Pulmonary artery endothelial cell (primary cell): ENCODE measurements around the gene VWA7. TPM values are rescaled to one million over a fixed set of nuclear protein-coding genes. Genes with fewer than 3 reads are reported as not detected.
"Not testable (repeated sequence)": the region's sequence is repeated elsewhere in the genome, so short reads cannot be mapped to it uniquely, and the experiment has no call there.

ENCODE experiments used
- DNase-seq: peaks from one replicate; pipeline ENCODE4 v3.0.0-alpha.2; 2011; ENCODE audit warnings: low read depth, low spot score
- total RNA-seq: library from RNA; depleted of rRNA; stranded (reverse); fragments of >200 nt; gene quantifications from 2 replicates; pipeline ENCODE4 v1.2.3, GENCODE V29; 2014

VWA7 gene, protein sequence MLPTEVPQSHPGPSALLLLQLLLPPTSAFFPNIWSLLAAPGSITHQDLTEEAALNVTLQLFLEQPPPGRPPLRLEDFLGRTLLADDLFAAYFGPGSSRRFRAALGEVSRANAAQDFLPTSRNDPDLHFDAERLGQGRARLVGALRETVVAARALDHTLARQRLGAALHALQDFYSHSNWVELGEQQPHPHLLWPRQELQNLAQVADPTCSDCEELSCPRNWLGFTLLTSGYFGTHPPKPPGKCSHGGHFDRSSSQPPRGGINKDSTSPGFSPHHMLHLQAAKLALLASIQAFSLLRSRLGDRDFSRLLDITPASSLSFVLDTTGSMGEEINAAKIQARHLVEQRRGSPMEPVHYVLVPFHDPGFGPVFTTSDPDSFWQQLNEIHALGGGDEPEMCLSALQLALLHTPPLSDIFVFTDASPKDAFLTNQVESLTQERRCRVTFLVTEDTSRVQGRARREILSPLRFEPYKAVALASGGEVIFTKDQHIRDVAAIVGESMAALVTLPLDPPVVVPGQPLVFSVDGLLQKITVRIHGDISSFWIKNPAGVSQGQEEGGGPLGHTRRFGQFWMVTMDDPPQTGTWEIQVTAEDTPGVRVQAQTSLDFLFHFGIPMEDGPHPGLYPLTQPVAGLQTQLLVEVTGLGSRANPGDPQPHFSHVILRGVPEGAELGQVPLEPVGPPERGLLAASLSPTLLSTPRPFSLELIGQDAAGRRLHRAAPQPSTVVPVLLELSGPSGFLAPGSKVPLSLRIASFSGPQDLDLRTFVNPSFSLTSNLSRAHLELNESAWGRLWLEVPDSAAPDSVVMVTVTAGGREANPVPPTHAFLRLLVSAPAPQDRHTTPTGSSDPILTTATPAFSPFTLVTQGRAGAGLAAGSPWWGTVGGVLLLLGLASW
- total RNA-seq, result under 0.01 and 0.11 TPM in 2 replicates

DNA sequence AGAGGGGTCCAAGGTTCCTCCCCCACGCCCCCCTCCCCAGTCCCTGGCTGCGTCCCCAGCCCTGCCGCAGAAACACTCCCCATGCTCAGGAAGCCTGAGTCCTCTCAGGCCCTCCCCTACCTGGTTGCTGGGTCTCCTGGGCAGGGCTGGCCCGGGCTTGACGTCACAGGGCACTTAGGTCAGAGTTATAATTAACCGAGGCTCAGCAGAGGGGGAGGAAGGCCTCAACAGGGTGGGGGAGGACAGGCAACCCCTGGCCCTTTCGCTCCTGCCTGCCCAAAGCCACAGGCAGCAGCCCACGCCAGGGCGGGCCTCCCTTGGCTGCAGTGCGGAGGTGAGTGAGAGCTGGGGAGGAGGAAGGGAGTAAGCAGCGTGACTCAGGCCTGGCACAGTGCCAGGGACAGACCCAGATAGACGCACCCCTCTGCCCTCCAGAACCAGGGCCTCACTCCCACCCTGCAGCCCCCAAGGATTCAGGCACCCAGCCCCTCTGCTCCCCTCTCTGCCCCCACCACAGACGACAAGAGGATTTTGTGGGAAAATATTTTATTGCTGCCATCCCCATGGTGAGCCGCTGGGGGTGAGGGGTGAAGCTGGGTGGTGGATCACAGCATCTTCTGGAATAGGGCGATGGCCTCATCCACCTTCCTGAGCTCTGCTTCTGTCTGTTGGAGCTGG, at the start of gene VWA7:
Gene VWA7, minus strand, starts transcription at position 340 of the 678 bp plus-strand sequence. CDS start 549 bp downstream, outside the sequence.
- DNase-seq, result no peak

DNA sequence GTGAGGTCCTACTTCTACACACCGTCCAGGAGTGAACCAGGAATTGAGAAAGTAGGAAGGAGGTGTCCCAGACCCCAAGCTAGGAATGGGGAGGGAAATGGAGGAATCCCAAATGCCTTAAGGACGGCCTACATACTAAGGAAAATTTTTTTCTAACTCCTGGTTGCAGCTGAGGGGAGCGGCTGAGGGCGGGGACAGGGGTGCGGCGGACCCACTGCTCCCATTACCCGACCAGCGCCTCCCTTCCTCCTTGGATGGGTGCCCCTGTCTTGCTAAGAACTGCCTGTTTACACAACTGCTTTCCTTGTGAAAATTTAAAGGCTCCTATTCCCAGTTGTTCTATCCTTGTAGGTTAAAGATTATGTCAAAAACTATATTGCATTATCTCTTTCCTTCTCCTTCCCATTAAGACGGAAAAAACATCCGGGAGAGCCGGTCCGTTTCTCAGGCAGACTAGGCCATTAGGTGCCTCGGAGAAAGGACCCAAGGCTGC, 49.7 kb upstream of the VWA7 start:
- DNase-seq, result no peak

DNA sequence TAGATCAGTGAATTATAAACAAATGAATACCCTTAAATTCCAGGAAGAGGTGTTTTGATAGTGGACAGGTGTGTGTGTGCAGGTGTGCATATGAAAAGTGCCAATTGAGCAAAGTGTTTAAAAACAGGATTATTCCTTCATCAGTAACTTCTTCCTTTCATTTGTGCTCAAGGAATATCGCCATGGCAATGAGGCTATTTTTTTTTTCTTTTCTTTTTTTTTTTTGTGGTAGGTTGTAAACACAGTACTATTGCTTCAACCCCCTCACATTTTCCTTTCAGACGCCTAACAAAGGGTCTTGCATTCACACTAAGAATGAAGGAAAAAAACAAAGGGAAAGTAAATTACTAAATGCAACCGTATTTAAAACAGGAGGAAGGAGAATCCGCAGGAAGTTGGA, 48.4 kb upstream of the VWA7 start:
- DNase-seq, result no peak

DNA sequence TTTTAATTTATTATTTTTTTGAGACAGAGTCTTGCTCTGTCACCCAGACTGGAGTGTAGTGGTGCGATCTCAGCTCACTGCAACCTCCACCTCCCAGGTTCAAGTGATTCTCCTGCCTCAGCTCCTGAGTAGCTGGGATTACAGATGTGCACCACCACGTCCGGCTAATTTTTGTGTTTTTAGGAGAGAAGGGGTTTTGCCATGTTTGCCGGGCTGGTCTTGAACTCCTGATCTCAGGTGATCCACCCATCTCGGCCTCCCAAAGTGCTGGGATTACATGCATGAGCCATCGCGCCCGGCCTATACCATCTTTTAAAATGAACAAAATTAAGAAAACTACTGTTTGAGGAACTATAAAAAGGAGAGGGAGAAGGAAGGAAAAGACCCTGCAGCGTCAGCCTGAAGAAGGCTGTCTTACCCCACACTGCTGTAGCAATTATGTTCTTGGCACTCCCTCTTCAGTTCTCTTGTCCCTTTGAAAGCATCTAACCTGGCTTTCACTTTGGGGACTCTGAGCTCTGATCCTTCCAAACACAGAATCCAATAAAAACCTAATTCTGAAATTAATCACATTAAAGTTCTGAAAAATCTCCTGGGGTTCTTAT, 46.6 kb upstream of the VWA7 start:
- not testable (repeated sequence) for DNase-seq

DNA sequence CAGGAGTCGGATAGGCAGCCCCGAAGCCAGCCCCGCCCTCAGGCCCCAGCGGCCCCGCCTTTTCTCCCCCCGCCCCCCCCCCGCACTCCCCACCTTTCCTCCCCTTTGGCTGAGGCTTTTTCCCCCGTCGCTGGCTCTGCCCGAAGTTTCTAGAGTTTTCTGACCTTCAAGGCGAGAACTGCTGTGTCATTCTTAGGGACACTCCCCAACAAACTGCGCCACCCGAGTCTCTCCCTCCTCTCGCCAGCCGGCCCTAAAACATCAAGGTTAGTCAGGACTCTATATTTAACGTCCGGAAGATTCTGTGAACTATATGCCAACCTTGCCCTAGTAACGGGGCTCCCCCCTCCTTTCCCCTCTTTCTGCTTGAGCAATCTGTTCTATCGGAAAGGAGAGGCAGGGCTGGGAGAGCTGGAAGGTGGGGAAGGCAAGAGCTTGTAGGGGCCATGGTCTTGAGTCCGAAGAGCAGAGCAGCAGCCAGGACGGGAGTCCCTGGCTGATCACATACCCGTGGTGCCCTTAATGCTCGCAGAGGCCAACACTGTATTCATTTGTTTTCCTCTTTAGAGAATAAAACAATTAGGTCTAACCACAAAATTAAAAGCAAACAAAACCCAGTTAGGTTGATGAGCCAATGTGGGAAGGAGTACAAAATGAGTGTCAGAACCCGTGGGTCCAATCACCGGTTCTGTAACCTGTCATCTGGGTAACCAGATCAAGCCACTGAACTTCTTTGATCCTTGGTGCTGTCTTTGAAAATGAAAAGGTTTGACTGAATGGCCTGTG, 45.1 kb upstream of the VWA7 start:
- DNase-seq, result no peak

DNA sequence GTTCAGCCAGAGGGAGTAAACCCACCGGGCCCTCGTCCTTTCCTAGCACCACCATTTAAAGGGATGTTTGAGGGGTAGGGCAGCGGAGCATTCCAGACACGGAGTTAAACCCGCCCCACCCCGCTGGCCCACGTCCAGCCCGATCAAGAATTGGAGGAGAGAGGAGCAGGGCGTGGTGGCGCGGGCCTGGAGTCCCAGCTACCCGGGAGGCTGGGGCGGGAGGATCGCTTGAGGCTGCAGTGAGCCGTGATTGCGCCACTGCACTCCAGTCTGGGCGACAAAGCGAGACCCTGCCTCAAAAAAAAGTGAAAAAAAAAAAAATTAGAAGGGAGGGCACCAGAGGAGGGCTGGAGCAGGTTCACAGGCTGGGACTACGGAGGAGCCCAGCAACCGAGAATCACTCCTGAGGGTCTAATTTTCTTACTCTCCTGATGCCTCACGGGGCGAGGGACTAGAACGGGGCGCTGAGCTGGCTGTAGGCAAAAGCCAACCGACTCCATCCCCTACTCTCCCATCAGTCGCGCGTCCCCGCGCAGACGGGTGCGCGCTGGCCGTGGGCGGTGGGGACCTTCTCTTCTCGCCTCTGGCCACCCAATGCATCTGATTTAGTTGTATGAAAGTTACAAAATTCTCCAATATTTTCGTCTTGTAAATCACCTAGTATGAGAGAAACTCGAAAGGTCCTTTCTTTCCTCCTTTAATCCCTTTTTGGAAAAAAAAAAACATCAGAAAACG, 44.3 kb upstream of the VWA7 start:
- no peak for DNase-seq

DNA sequence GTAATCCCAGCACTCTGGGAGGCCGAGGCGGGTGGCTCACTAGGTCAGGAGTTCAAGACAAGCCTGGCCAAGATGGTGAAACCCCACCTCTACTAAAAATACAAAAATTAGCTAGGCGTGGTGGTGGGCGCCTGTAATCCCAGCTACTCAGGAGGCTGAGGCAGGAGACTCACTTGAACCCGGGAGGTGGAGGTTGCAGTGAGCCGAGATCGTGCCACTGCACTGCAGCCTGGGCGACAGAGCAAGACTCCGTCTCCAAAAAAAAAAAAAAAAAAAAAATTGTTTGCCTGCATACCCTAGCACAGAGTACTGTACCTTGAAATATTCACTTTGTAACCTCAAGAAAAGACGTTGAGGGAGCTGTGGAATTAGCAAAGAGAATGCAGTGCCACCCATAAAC, 43.3 kb upstream of the VWA7 start:
- DNase-seq, result not testable (repeated sequence)

DNA sequence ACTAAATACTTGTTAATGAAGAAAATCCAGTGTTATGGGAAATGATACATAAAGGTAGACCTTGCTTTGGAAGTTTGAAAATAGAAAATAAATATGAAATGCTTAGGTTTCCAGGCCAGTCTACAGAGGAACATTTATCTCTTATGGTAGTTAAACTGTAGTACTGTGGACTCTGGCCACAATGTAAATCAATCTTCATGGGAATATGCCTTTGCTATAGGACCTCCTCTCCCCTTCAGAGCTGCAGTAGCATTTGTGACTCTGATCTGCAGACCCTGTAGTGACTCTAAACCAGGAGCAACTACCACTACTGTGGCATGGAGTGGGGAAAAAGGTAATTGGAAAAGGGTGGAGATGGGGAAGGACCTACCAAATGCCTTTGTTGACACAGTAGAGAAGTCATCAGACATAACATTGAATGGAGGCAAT, 42.8 kb upstream of the VWA7 start:
- DNase-seq, result no peak

DNA sequence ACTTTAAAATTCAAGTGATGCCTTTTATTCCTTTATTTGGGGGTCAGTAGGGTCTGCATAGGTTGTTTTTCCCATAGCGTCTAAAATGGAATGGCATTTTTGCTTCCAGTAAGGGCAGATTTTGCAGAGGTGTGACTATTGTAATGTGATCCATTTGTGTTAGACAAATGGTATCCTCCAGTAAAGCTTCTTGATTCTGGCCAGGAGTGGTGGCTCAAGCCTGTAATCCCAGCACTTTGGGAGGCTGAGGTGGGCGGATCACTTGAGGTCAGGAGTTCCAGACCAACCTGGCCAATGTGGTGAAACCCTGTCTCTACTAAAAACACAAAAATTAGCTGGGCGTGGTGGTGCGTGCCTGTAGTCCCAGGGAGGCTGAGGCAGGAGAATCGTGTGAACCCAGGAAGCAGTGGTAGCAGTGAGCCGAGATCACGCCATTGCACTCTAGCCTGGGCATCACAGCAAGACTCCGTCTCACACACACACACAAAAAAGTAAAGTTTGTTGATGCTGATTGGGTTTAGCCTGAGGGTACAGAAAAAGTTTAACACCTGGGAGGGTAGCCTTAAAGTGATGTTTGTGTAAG, 40.9 kb upstream of the VWA7 start:
- not testable (repeated sequence) for DNase-seq

DNA sequence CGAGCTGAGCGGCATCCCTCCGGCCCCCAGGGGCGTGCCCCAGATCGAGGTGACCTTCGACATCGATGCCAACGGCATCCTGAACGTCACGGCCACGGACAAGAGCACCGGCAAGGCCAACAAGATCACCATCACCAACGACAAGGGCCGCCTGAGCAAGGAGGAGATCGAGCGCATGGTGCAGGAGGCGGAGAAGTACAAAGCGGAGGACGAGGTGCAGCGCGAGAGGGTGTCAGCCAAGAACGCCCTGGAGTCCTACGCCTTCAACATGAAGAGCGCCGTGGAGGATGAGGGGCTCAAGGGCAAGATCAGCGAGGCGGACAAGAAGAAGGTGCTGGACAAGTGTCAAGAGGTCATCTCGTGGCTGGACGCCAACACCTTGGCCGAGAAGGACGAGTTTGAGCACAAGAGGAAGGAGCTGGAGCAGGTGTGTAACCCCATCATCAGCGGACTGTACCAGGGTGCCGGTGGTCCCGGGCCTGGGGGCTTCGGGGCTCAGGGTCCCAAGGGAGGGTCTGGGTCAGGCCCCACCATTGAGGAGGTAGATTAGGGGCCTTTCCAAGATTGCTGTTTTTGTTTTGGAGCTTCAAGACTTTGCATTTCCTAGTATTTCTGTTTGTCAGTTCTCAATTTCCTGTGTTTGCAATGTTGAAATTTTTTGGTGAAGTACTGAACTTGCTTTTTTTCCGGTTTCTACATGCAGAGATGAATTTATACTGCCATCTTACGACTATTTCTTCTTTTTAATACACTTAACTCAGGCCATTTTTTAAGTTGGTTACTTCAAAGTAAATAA, 40.2 kb upstream of the VWA7 start:
- not testable (repeated sequence) for DNase-seq

DNA sequence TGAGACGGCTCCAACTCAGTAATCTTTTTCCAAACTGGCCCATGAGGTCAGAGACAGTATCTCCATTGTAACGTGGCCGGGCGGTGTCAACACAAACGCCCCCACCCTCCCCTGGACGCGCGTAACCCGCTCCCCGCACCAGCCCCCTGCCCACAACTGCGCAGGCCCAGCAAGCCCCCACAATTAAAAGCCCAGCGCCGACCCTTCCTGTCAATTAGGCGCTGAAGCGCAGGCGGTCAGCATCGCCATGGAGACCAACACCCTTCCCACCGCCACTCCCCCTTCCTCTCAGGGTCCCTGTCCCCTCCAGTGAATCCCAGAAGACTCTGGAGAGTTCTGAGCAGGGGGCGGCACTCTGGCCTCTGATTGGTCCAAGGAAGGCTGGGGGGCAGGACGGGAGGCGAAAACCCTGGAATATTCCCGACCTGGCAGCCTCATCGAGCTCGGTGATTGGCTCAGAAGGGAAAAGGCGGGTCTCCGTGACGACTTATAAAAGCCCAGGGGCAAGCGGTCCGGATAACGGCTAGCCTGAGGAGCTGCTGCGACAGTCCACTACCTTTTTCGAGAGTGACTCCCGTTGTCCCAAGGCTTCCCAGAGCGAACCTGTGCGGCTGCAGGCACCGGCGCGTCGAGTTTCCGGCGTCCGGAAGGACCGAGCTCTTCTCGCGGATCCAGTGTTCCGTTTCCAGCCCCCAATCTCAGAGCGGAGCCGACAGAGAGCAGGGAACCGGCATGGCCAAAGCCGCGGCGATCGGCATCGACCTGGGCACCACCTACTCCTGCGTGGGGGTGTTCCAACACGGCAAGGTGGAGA, 38.1 kb upstream of the VWA7 start, which contains the start of the genes HSPA1A and HSPA1L:
Gene HSPA1A, plus strand, starts transcription at position 519 of the 814 bp plus-strand sequence. Its CDS starts 214 bp downstream, at position 733.
Gene HSPA1L, minus strand, starts transcription at position 259 of the 814 bp plus-strand sequence. CDS start 3,311 bp downstream, outside the sequence.
- DNase-seq, result peak; percentile 91

DNA sequence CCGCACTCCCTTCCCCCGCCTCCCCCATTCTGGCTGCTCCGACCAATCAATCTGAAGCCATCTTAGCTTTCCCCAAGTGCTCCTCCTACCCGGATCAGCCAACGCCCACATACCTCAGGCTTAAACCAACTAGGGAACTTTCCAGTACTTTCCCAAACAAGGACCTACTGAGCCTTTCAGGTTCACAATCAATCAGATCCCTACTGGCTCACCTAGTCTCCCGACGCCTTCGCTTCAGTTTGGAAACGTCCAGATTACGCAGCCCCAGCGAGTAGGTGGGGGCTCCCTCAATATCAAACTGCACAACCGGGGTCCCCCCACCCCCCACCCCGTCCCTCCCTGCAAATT, 37.5 kb upstream of the VWA7 start:
- peak; percentile 92 for DNase-seq

DNA sequence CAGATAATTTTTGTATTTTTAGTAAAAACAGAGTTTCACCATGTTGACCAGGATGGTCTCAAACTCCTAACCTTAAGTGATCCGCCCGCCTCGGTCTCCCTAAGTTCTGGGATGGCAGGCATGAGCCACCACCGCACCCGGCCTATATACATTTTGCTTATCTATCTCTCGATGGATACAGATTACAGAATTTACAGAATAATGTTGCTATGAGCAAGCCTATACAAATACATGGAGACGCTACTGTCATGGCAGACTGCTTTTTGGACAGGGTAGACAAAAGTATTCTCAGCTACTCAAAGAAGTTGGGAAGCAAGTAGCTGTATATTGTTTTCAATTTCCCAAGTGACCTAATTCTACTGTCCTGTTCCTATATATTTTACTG, 36.3 kb upstream of the VWA7 start:
- no peak for DNase-seq

DNA sequence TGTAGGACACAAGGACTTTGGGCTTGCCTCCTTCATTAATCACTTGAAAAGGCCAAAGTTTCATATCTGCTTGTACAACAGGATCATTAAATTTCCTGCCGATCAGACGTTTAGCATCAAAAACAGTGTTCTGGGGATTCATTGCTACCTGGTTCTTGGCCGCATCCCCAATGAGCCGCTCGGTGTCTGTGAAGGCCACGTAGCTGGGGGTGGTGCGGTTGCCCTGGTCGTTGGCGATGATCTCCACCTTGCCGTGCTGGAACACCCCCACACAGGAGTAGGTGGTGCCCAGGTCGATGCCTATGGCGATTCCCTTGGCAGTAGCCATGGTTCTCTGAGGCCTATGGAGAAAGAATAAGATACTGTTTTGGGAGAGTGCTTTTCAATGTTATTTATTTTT, 34.5 kb upstream of the VWA7 start:
- no peak for DNase-seq

DNA sequence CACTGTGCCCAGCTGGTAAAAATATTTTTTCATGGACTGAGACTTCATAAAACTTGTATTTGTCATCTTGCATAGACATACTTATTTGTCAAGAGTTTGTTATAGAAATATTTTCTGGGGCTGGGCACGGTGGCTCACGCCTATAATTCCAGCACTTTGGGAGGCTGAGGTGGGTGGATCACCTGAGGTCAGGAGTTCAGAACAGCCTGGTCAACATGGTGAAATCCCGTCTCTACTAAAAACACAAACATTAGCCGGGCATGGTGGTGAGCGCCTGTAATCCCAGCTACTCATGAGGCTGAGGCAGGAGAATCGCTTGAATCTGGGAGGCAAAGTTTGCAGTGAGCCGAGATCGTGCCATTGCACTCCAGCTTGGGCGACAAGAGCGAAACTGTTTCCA, 31.5 kb upstream of the VWA7 start:
- DNase-seq, result not testable (repeated sequence)

DNA sequence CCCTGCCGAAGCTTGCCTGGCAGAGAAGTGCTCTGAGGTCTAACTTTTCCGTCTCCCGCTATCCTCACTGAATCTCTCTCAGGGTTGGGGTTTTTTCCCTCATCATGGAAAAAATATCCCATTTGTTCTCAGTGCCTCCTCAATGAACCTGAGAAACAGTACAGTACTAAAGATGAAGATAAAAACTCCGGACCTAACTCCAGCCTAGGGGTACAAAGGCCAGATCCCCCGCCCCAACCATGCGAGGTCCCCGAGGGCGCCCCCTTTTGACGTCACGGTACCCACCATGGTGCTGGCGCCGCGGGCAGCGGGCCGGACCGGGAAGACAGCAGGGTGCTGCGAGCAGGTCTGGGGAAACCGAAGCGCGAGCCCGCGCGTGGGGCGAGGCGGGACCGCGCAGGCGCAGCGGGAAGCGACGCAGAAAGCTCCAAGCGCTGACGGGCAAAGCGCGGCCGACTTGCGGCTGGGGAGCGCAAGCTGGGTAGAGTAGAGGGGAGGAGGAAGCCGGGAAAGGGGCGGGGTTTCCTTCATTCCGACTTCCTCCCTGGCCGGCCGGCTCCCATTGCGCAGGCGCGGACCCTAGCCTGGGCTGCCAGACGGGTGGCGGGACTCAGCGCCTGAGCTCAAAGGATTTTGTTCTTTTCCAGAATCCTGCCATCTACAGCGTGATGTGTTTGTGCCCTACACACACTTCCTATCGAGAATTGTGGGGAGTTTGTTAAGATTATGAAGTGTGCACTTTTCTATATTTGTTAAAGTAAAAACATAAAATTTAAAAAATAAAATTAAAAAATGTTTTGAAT, 29.5 kb upstream of the VWA7 start, which contains the start of gene LSM2:
Gene LSM2, minus strand, starts transcription at position 497 of the 803 bp plus-strand sequence. Its CDS starts 209 bp downstream, at position 288.
- DNase-seq, result peak; percentile 85
